GM19099 (cell line): Measurements from ENCODE around the gene DUOX1.
A peak's percentile ranks its signal among the peaks of the same experiment; 100 is the strongest.

Source experiments
- POLR2A ChIP-seq: IDR thresholded peaks from 3 replicates; pipeline ENCODE4 v1.6.1; 2011; ENCODE audit warnings: low read depth; ENCODE audit not compliant: insufficient read length; ENCODE audit errors: extremely low read depth

The DUOX1 gene

GRCh38 chr15:45166834-45167630 lies 37.2 kb downstream of the DUOX1 start:
- TF ChIP-seq POLR2A: peak; percentile 62

DNA sequence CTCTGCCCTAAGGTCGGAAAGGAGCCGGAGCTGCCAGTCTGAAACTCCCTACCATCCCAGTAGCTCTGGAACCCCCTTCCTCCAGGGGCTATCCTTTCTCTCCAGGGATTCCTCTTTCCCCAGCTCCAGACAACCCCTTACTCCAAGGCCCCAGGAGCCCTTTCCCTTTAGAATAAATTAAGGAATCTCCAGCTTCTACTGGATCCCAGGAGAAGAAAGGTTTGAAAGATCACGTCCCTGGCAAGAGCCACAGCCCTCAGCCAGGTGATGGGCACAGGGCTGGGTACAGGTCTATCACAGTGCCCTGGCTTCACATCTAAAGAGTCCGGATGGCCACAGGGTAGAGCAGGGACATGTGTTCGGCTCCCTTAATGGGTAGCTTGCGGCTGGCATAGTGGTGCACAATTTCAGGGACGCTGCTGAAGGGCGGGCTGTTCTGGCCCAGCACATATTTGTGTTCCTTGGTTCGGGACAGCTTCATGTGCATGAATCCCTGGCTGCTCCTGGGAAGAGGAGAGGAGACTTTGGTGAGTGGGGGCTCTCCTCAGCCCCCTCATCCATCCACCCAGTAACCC lies 37.9 kb downstream of the DUOX1 start:
- no peak for TF ChIP-seq POLR2A

GRCh38 chr15:45168286-45168685 lies 38.5 kb downstream of the DUOX1 start:
- no peak for TF ChIP-seq POLR2A

- TF ChIP-seq POLR2A: no peak
Observed at GRCh38 chr15:45168751-45169551, 39.2 kb downstream of the DUOX1 start.

GRCh38 chr15:45169608-45170480 lies 40.0 kb downstream of the DUOX1 start:
- no peak for TF ChIP-seq POLR2A

- no peak for TF ChIP-seq POLR2A
Observed at GRCh38 chr15:45171912-45172311, 42.1 kb downstream of the DUOX1 start.

GRCh38 chr15:45174069-45174468 lies 44.3 kb downstream of the DUOX1 start:
- TF ChIP-seq POLR2A: no peak

DNA sequence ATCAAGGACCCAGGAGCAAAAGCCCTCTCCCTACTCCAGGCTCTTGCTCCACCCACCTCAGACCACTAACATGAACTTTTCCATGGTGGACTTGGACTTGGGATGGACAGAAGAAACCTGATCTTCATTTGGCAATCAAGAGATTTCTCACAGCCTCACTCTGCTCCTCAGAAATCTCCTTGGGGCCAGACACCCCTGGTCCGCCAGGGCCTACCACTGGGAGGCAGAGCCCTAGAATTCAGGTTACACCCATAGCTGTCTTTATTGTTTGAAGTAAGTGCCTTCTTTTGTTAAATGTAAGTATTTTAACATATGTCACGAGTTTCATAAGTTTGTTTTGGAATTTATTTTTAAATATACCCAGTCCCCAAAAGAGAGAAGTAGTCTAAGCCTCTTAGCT lies 44.8 kb downstream of the DUOX1 start:
- TF ChIP-seq POLR2A: no peak

GRCh38 chr15:45177285-45177684 lies 47.5 kb downstream of the DUOX1 start:
- no peak for TF ChIP-seq POLR2A

- no peak for TF ChIP-seq POLR2A
Observed at GRCh38 chr15:45179221-45179985, 49.6 kb downstream of the DUOX1 start.

GRCh38 chr15:45180201-45180600 lies 50.4 kb downstream of the DUOX1 start:
- TF ChIP-seq POLR2A: no peak

GRCh38 chr15:45180648-45181436 lies 51.0 kb downstream of the DUOX1 start:
- no peak for TF ChIP-seq POLR2A
